Stimulated activated CD4-positive, alpha-beta T cell treated with anti-CD3 and anti-CD28 coated beads, Interleukin-12 subunit alpha, Interleukin-12 subunit beta, amount 100 ng/mL, for 48 hours (primary cell): ENCODE data around the gene QRFP.
"Not testable (repeated sequence)": the region's sequence is repeated elsewhere in the genome, so short reads cannot be mapped to it uniquely, and the experiment has no call there.

ENCODE experiments used
- DNase-seq, 3 donors: peaks; one replicate each; pipeline ENCODE4 v3.0.0-alpha.2; 2020; ENCODE audit warnings: low read depth in 2 of 3, low spot score in 1 of 3

QRFP gene

GRCh38 chr9:130852801-130853200, 43.8 kb downstream of the QRFP start:
- DNase-seq: no peak

- DNase-seq: no peak
These were observed 47.3 kb downstream of the QRFP start for GRCh38 chr9:130849356-130849755.

GRCh38 chr9:130848514-130848913, 48.1 kb downstream of the QRFP start:
- not testable (repeated sequence) for DNase-seq

- DNase-seq: no peak
These were observed 49.0 kb downstream of the QRFP start for GRCh38 chr9:130847306-130848217.

- no peak for DNase-seq
These were observed 49.9 kb downstream of the QRFP start for GRCh38 chr9:130846487-130847305.

GRCh38 chr9:130845901-130846481, 50.6 kb downstream of the QRFP start:
- DNase-seq: no peak

- no peak for DNase-seq
These were observed 51.4 kb downstream of the QRFP start for GRCh38 chr9:130845254-130845653.

- no peak for DNase-seq
These were observed 52.6 kb downstream of the QRFP start for GRCh38 chr9:130844044-130844451.

GRCh38 chr9:130843049-130843908, 53.3 kb downstream of the QRFP start:
- no peak for DNase-seq
